IMR-90 (cell line): ENCODE results near the gene ERMP1. TPM values are rescaled to one million over a fixed set of nuclear protein-coding genes. Genes with fewer than 3 reads are reported as not detected.

Experiments
- ATAC-seq: fragments of 200-7000 bp; cut with Tn5 transposase; 2 replicates; pipeline ENCODE4 v1.9.1; 2020; ENCODE audit warnings: low read depth, mild to moderate bottlenecking, moderate library complexity
- BruUV-seq: library from RNA; stranded (reverse); fragments of 400-500 nt; replicated peaks from 2 replicates; lab custom pipeline; 2021; lab: Mats Ljungman, UMichigan
- CTCF ChIA-PET: fragments of 300-600 bp; formaldehyde crosslinking; extraction: SDS; loops from one replicate; lab custom pipeline; 2021; ENCODE audit warnings: antibody characterized with exemption; lab: Yijun Ruan, JAX
- POLR2A ChIA-PET: fragments of 300-600 bp; sonication (Branson Sonifier 250); formaldehyde crosslinking; loops from one replicate; lab custom pipeline; 2022; ENCODE audit warnings: antibody characterized with exemption; ENCODE audit not compliant: unreplicated experiment; lab: Charles Lee
- DNase-seq: peaks from one replicate; pipeline ENCODE4 v3.0.0; 2013
- H2AFZ ChIP-seq: replicated peaks from 2 replicates; pipeline ENCODE3; 2013; ENCODE audit warnings: low read length, mild to moderate bottlenecking; ENCODE audit not compliant: poor library complexity
- H2AK5ac ChIP-seq: 2 replicates; pipeline ENCODE4 v1.6.1; 2013; ENCODE audit warnings: low read depth, low read length, inconsistent platforms
- H2AK9ac ChIP-seq: replicated peaks from 2 replicates; pipeline ENCODE3; 2013; ENCODE audit warnings: mild to moderate bottlenecking, low read depth, low read length, moderate library complexity; ENCODE audit not compliant: poor library complexity
- H2BK120ac ChIP-seq: 2 replicates; pipeline ENCODE4 v1.6.1; 2013; ENCODE audit warnings: low read depth, low read length, inconsistent platforms
- H2BK15ac ChIP-seq: 3 replicates; pipeline ENCODE4 v1.6.1; 2013; ENCODE audit warnings: low read depth, low read length, inconsistent platforms
- H2BK20ac ChIP-seq: 2 replicates; pipeline ENCODE4 v1.6.1; 2013; ENCODE audit warnings: low read depth, mild to moderate bottlenecking, inconsistent platforms, low read length, moderate library complexity
- H2BK5ac ChIP-seq: 2 replicates; pipeline ENCODE4 v1.6.1; 2013; ENCODE audit warnings: mild to moderate bottlenecking, low read depth, low read length, inconsistent platforms; ENCODE audit not compliant: poor library complexity, severe bottlenecking
- H3K14ac ChIP-seq: replicated peaks from 2 replicates; pipeline ENCODE4 v1.6.1; 2013; ENCODE audit warnings: low read depth, low read length, inconsistent platforms
- H3K18ac ChIP-seq: 2 replicates; pipeline ENCODE4 v1.6.1; 2013; ENCODE audit warnings: low read depth, low read length, control low read depth
- H3K23ac ChIP-seq: 2 replicates; pipeline ENCODE4 v1.6.1; 2013; ENCODE audit warnings: low read depth, low read length, inconsistent platforms
- H3K27ac ChIP-seq: 2 replicates; pipeline ENCODE4 v1.5.1; 2013; ENCODE audit warnings: mild to moderate bottlenecking, control low read depth, low read length; ENCODE audit not compliant: insufficient read depth
- H3K27me3 ChIP-seq: 2 replicates; pipeline ENCODE4 v1.6.1; 2013; ENCODE audit warnings: low read length; ENCODE audit not compliant: control insufficient read depth, insufficient read depth
- H3K36me3 ChIP-seq: 2 replicates; pipeline ENCODE4 v1.6.1; 2013; ENCODE audit warnings: low read length, mixed read lengths; ENCODE audit not compliant: control insufficient read depth, insufficient read depth
- H3K4ac ChIP-seq: 2 replicates; pipeline ENCODE4 v1.6.1; 2013; ENCODE audit warnings: low read depth, low read length, inconsistent platforms
- H3K4me1 ChIP-seq: 2 replicates; pipeline ENCODE4 v1.6.1; 2013; ENCODE audit warnings: low read length, mixed read lengths; ENCODE audit not compliant: control insufficient read depth, insufficient read depth
- H3K4me2 ChIP-seq: 2 replicates; pipeline ENCODE4 v1.6.1; 2013; ENCODE audit warnings: low read depth, mild to moderate bottlenecking, control low read depth, low read length, moderate library complexity
- H3K4me3 ChIP-seq: 2 replicates; pipeline ENCODE4 v1.5.1; 2013; ENCODE audit warnings: low read depth, mild to moderate bottlenecking, control low read depth, low read length, moderate library complexity; ENCODE audit not compliant: insufficient read depth
- H3K56ac ChIP-seq: 2 replicates; pipeline ENCODE4 v1.6.1; 2013; ENCODE audit warnings: low read length, inconsistent platforms; ENCODE audit not compliant: insufficient read depth; ENCODE audit errors: extremely low read depth
- H3K79me1 ChIP-seq, 2 experiments: 2 replicates each; pipeline ENCODE4 v1.6.1; 2013; ENCODE audit warnings: low read length in 2 of 2, inconsistent platforms in 1 of 2, low read depth in 1 of 2
- H3K9ac ChIP-seq: 2 replicates; pipeline ENCODE4 v1.6.1; 2013; ENCODE audit warnings: low read depth, low read length, control low read depth
- H3K9me1 ChIP-seq: 2 replicates; pipeline ENCODE4 v1.6.1; 2013; ENCODE audit warnings: low read length, inconsistent platforms; ENCODE audit not compliant: insufficient read depth
- H3K9me3 ChIP-seq: 2 replicates; pipeline ENCODE4 v1.6.1; 2013; ENCODE audit warnings: low read length; ENCODE audit not compliant: control insufficient read depth, insufficient read depth
- H4K20me1 ChIP-seq: 2 replicates; pipeline ENCODE4 v1.6.1; 2013; ENCODE audit warnings: low read length, inconsistent platforms; ENCODE audit not compliant: insufficient read depth
- H4K5ac ChIP-seq: 2 replicates; pipeline ENCODE4 v1.6.1; 2013; ENCODE audit warnings: mild to moderate bottlenecking, low read depth, low read length, control low read depth
- H4K8ac ChIP-seq, 2 experiments: 2 replicates each; pipeline ENCODE4 v1.6.1; 2013; ENCODE audit warnings: low read depth in 2 of 2, low read length in 2 of 2, control low read depth in 1 of 2, inconsistent platforms in 1 of 2
- H4K91ac ChIP-seq: 2 replicates; pipeline ENCODE4 v1.6.1; 2013; ENCODE audit warnings: low read depth, low read length, inconsistent platforms; ENCODE audit not compliant: insufficient read depth
- CEBPB ChIP-seq: IDR thresholded peaks from 2 replicates; pipeline ENCODE4 v1.6.1; 2012; ENCODE audit warnings: low read depth, low read length, improper control_type of control experiment
- CHD1 ChIP-seq: IDR thresholded peaks from 2 replicates; pipeline ENCODE4 v1.6.1; 2012; ENCODE audit warnings: low read depth, low read length, improper control_type of control experiment
- ELK1 ChIP-seq: fragments of 150-350 bp; IDR thresholded peaks from 2 replicates; pipeline ENCODE4 v1.6.1; 2016; ENCODE audit warnings: low read depth, mild to moderate bottlenecking, low read length, moderate library complexity, borderline replicate concordance
- FOS ChIP-seq: fragments of 150-350 bp; IDR thresholded peaks from 2 replicates; pipeline ENCODE4 v1.6.1; 2016; ENCODE audit warnings: low read depth, low read length
- MAFK ChIP-seq: IDR thresholded peaks from 2 replicates; pipeline ENCODE4 v1.6.1; 2012; ENCODE audit warnings: low read depth, low read length, improper control_type of control experiment
- MAZ ChIP-seq: IDR thresholded peaks from 2 replicates; pipeline ENCODE4 v1.6.1; 2012; ENCODE audit warnings: low read depth, mild to moderate bottlenecking, low read length, improper control_type of control experiment, moderate library complexity, borderline replicate concordance
- POLR2A ChIP-seq: IDR thresholded peaks from 2 replicates; pipeline ENCODE4 v1.6.1; 2012; ENCODE audit warnings: mild to moderate bottlenecking, low read depth, low read length
- RFX5 ChIP-seq: IDR thresholded peaks from 2 replicates; pipeline ENCODE4 v1.8.0; 2012; ENCODE audit warnings: low read depth, mild to moderate bottlenecking, low read length, moderate library complexity
- SMC3 ChIP-seq: fragments of 150-350 bp; IDR thresholded peaks from 2 replicates; pipeline ENCODE4 v1.6.1; 2016; ENCODE audit warnings: low read depth, mild to moderate bottlenecking, antibody characterized with exemption, low read length, moderate library complexity
- WGBS, 2 experiments: methylation state at CpG; one replicate each; pipeline versions ENCODE4 v1.1.5 to v1.1.7; 2013; ENCODE audit warnings: missing lambda C conversion rate in 2 of 2; ENCODE audit not compliant: insufficient read length in 1 of 2; ENCODE audit errors: extremely low coverage in 2 of 2; 5-methylcytosine and 5-hydroxymethylcytosine counted together
- dilution Hi-C: fragments of 300-500 bp; cut with HindIII; formaldehyde crosslinking; loops from one replicate; pipeline ENCODE4 v1.14.3; 2018; ENCODE audit warnings: low sequenced_read_pairs; ENCODE audit not compliant: unreplicated experiment
- in situ Hi-C: fragments of 300-500 bp; cut with MboI; formaldehyde crosslinking; loops from 3 replicates; pipeline ENCODE4 v1.14.3; 2019; ENCODE audit warnings: low sequenced_read_pairs, inconsistent platforms, mixed read lengths
- intact Hi-C: fragments of 100-400 bp; cut with micrococcal nuclease; formaldehyde crosslinking; loops from 2 replicates; pipeline ENCODE4 v1.10.0; 2022
- polyA plus RNA-seq, 3 experiments: library from polyadenylated mRNA; depleted of rRNA; stranded (reverse); fragments of >200 nt; gene quantifications; 2 replicates each; pipeline ENCODE4 v1.2.3, GENCODE V29; 2012; ENCODE audit warnings: low replicate concordance in 1 of 3
- total RNA-seq: library from RNA; depleted of rRNA; stranded (reverse); fragments of >200 nt; gene quantifications from 2 replicates; pipeline ENCODE4 v1.2.3, GENCODE V29; 2012

ERMP1 gene
- total and polyA plus RNA-seq, 2 of the 4 experiments (the other 2 are of a cell fraction), result 2.2 to 4.7 TPM

GRCh38 chr9:5748438-5748837, 84.5 kb downstream of the ERMP1 start:
- Histone ChIP-seq H4K8ac (no peak overlapping the region), H3K27me3 (no peaks in the 10 kb centered on the region), H3K56ac (no peak overlapping the region), H2BK5ac (no peak overlapping the region), H3K4me3 (no peak overlapping the region), H3K4me2 (no peak overlapping the region), H4K20me1 (no peaks in the 10 kb centered on the region), H3K9ac (no peak overlapping the region), H2AFZ (no peak overlapping the region), H4K91ac (no peak overlapping the region), H2BK15ac (no peak overlapping the region), H3K9me1 (no peaks in the 10 kb centered on the region), H3K23ac (no peak overlapping the region), H3K18ac (no peak overlapping the region), H2BK120ac (no peak overlapping the region), H2BK20ac (no peak overlapping the region), H3K9me3 (no peaks in the 10 kb centered on the region), H3K79me1 (peaks cover 4 to 5% of the 10 kb centered on the region in 2 experiments; a peak in 3 of 4 replicates), H3K14ac (no peak overlapping the region), H3K4ac (no peak overlapping the region), H2AK9ac (no peak overlapping the region), H3K36me3 (peaks cover 38% of the 10 kb centered on the region), H3K27ac (no peak overlapping the region), H2AK5ac (no peak overlapping the region), H4K5ac (no peak overlapping the region), H3K4me1 (peaks cover 2% of the 10 kb centered on the region; the same call in 1 of the 2 replicates)
- in situ Hi-C loops (no loop called here), intact Hi-C loops (no loop called here), dilution Hi-C loops (no loop called here)
- ChIA-PET CTCF (interaction anchor here (0.7 to 1.9 kb wide), 2 partner anchors 13 to 25 kb away, joined by 3 to 5 read pairs; no protein-coding TSS in a partner anchor), POLR2A (no interaction called here)
- TF ChIP-seq CEBPB (no peak), RFX5 (no peak), POLR2A (no peak), ELK1 (no peak), SMC3 (no peak), CHD1 (no peak), MAFK (no peak), MAZ (no peak), FOS (no peak)
- no TSS peak for BruUV-seq
- DNase-seq (no peak), ATAC-seq (no peak)
- WGBS, 2 experiments, result no CpG with 5 or more reads among the region's 1 CpG
